AG04450 (cell line): ENCODE data around the gene APLNR. TPM values are rescaled to one million over a fixed set of nuclear protein-coding genes. Genes with fewer than 3 reads are reported as not detected.

Source experiments
- CTCF ChIA-PET: fragments of 300-600, 350-600 bp; formaldehyde crosslinking; extraction: SDS; loops from one replicate; lab custom pipeline; 2022; ENCODE audit warnings: antibody characterized with exemption, inconsistent platforms; lab: Charles Lee
- POLR2A ChIA-PET: fragments of 350-600 bp; formaldehyde crosslinking; extraction: SDS; loops from one replicate; lab custom pipeline; 2021; ENCODE audit warnings: antibody characterized with exemption, inconsistent platforms; lab: Yijun Ruan, JAX
- DNase-seq: peaks from one replicate; pipeline ENCODE4 v3.0.0-alpha.2; 2011; ENCODE audit warnings: low read depth, low spot score
- H3K27ac ChIP-seq: one replicate; pipeline ENCODE4 v1.5.1; 2012; ENCODE audit warnings: low read depth, low read length, control low read depth
- H3K27me3 ChIP-seq: one replicate; pipeline ENCODE4 v1.6.0; 2012; ENCODE audit warnings: low read length; ENCODE audit not compliant: control insufficient read depth, insufficient read depth
- H3K4me3 ChIP-seq: 2 replicates; pipeline ENCODE4 v1.5.1; 2011; ENCODE audit warnings: mild to moderate bottlenecking, low read depth, low read length, control low read depth
- H3K9me3 ChIP-seq: 2 replicates; pipeline ENCODE4 v1.5.1; 2012; ENCODE audit warnings: low read length; ENCODE audit not compliant: control insufficient read depth, insufficient read depth
- CTCF ChIP-seq: IDR thresholded peaks from 2 replicates; pipeline ENCODE4 v1.5.1; 2011; ENCODE audit warnings: low read depth, low read length, control low read depth, inconsistent platforms
- polyA plus RNA-seq: library from polyadenylated mRNA; depleted of rRNA; stranded (reverse); fragments of >200 nt; gene quantifications from 2 replicates; pipeline ENCODE4 v1.2.3, GENCODE V29; 2011

APLNR gene
- polyA plus RNA-seq, 1 experiment: not detected

GRCh38 chr11:57251491-57252104 lies 14.5 kb upstream of the APLNR start:
- no peak overlapping the region for H3K4me3 ChIP-seq
- no peak for DNase-seq
- ChIA-PET POLR2A (no interaction called here), CTCF (interaction anchor here (0.6 to 8.7 kb wide), 14 partner anchors 9 to 469 kb away, joined by 3 to 331 read pairs (median 30); no protein-coding TSS in a partner anchor)
- no peaks in the 10 kb centered on the region for H3K27me3 ChIP-seq
- TF ChIP-seq CTCF: no peak
- no peak overlapping the region for H3K27ac ChIP-seq
- H3K9me3 ChIP-seq: no peaks in the 10 kb centered on the region

- ChIA-PET CTCF (interaction anchor here (0.6 to 8.7 kb wide), 20 partner anchors 10 to 468 kb away, joined by 3 to 331 read pairs (median 38); partner anchors contain the start of gene TNKS1BP1), POLR2A (no interaction called here)
- Histone ChIP-seq H3K27ac (no peak overlapping the region), H3K4me3 (no peak overlapping the region), H3K27me3 (no peaks in the 10 kb centered on the region), H3K9me3 (no peaks in the 10 kb centered on the region)
- no peak for TF ChIP-seq CTCF
- no peak for DNase-seq
Observed at GRCh38 chr11:57251037-57251436, 14.0 kb upstream of the APLNR start.

DNA sequence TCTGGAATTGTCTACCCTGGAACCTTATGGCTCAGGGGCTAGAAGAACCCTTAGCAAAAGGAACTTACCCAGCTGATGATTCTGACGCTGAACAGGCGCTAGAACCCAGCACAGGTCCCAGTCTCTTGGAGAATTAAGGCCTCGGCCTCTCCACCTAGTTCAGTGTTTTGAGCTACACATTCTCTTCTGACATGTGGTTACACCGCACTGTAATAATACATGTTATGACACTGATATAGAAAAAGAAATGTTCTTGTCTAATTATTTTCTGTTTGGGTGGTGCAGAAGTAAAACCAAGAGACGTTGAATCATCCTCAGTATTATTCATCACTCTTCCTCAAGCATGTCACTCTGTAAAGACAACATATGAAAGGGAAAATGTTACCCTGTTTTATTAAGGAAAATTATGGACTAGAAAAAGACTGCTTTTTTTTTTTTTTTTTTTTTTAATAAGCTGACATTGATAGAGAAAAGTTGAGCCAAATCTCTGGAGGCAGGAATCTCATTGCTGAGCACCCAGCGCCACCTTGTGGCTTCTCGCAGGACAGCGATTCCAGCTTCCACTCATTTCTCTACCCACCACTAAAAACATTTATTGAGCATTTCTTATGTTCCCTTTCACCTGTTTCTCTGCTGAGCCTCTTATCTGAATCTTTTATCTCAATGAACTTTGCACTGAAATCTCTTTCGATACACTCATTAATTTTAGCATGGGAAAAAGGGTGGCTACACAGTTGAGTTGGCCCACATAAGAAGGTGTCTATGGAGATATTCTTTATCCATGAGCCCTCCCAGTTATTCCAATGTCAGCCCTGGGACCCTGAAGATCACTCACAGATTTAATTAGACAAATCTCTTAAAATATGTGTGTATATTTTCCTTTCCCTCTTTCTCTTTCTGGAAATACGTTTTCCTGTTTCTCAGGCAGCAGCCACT lies 12.6 kb upstream of the APLNR start:
- Histone ChIP-seq H3K27ac (no peak overlapping the region), H3K4me3 (no peak overlapping the region), H3K9me3 (no peaks in the 10 kb centered on the region), H3K27me3 (no peaks in the 10 kb centered on the region)
- POLR2A ChIA-PET: interaction anchor here (0.5 to 0.7 kb wide), 3 partner anchors 69 to 409 kb away, joined by 3 to 5 read pairs (median 4); no protein-coding TSS in a partner anchor
- TF ChIP-seq CTCF: peak; percentile 96
- peak; percentile 39 for DNase-seq
- CTCF ChIA-PET: interaction anchor here (0.6 to 8.7 kb wide), 94 partner anchors 7 to 1897 kb away, joined by 3 to 331 read pairs (median 8); partner anchors contain the start of gene APLNR

DNA sequence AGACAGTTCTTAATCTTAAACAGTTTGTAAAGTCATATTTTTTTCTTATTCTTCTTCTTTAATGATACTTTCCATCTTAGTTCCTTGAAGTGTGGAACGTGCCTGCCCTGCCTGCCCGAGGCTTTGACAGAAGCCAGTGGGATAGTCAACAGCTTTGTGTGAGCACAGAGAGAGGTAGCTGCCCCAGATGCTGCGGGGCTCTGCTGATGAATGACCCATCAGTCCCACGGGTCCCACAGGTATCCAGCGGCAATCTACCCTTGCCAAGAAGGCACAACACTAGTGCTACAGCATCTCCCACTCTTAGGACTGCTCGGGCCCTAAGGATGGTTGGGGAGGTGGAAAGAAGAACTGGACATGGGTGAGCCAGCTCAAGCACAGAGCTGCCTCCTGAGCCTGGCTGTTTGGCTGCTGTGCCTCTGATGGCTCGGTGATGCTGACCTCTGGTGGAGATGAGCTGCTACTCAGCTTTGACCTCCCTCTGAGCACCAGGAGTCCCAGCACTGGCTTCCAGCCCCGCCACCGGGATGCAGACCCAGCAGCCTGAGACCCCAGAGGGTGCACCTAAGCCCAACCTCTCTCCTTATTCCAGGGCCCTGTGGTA lies 11.8 kb upstream of the APLNR start:
- Histone ChIP-seq H3K27ac (no peak overlapping the region), H3K4me3 (no peak overlapping the region), H3K27me3 (no peaks in the 10 kb centered on the region), H3K9me3 (no peaks in the 10 kb centered on the region)
- DNase-seq: peak; percentile 32
- ChIA-PET CTCF (interaction anchor here (0.6 to 8.7 kb wide), 86 partner anchors 8 to 1652 kb away, joined by 3 to 331 read pairs (median 8); partner anchors contain the start of gene APLNR), POLR2A (interaction anchor here (0.5 kb wide), 2 partner anchors 70 to 405 kb away, joined by 3 to 5 read pairs; no protein-coding TSS in a partner anchor)
- TF ChIP-seq CTCF: peak; percentile 87
